Measurements from ENCODE around the gene AHCY.

AHCY gene

GRCh38 chr20:34312544-34313217 is 9.5 kb upstream of the AHCY start:
- Mint-ChIP-seq H3K4me3 (no peak overlapping the region), H3K27me3 (peaks cover 52% of the 10 kb centered on the region), H3K9me3 (no peaks in the 10 kb centered on the region), H3K4me1 (peaks cover 13% of the 10 kb centered on the region), H3K27ac (no peak overlapping the region), H3K36me3 (no peaks in the 10 kb centered on the region)
- CTCF ChIA-PET, result interaction anchor here (0.5 to 5.6 kb wide), 87 partner anchors 10 to 561 kb away, joined by 3 to 142 read pairs (median 4); partner anchors contain the start of genes ASIP, DYNLRB1, ITCH and MAP1LC3A
- DNase-seq, result peak; percentile 92

GRCh38 chr20:34312024-34312460 is 8.9 kb upstream of the AHCY start:
- no peaks in the 10 kb centered on the region for H3K9me3 Mint-ChIP-seq
- no peak overlapping the region for H3K27ac Mint-ChIP-seq
- no peak for DNase-seq
- no peaks in the 10 kb centered on the region for H3K36me3 Mint-ChIP-seq
- CTCF ChIA-PET, result interaction anchor here (0.5 to 5.6 kb wide), 73 partner anchors 11 to 562 kb away, joined by 3 to 142 read pairs (median 4); partner anchors contain the start of genes ASIP, DYNLRB1, ITCH and MAP1LC3A
- peaks cover 54% of the 10 kb centered on the region for H3K27me3 Mint-ChIP-seq
- H3K4me1 Mint-ChIP-seq, result peaks cover 13% of the 10 kb centered on the region
- H3K4me3 Mint-ChIP-seq, result no peak overlapping the region

GRCh38 chr20:34311118-34312023 is 8.2 kb upstream of the AHCY start:
- Mint-ChIP-seq H3K27me3 (peaks cover 56% of the 10 kb centered on the region), H3K4me3 (no peak overlapping the region), H3K9me3 (no peaks in the 10 kb centered on the region), H3K36me3 (no peaks in the 10 kb centered on the region), H3K27ac (no peak overlapping the region), H3K4me1 (peaks cover 13% of the 10 kb centered on the region)
- CTCF ChIA-PET, result interaction anchor here (0.5 to 5.6 kb wide), 30 partner anchors 11 to 460 kb away, joined by 3 to 142 read pairs (median 7); partner anchors contain the start of genes DYNLRB1 and TP53INP2
- no peak for DNase-seq

GRCh38 chr20:34310481-34311117 is 7.4 kb upstream of the AHCY start:
- H3K27ac Mint-ChIP-seq, result no peak overlapping the region
- DNase-seq, result no peak
- no peak overlapping the region for H3K4me3 Mint-ChIP-seq
- CTCF ChIA-PET, result interaction anchor here (0.5 to 5.6 kb wide), 6 partner anchors 127 to 395 kb away, joined by 3 to 142 read pairs (median 16); partner anchors contain the start of genes DYNLRB1 and TP53INP2
- H3K9me3 Mint-ChIP-seq, result no peaks in the 10 kb centered on the region
- H3K36me3 Mint-ChIP-seq, result no peaks in the 10 kb centered on the region
- H3K27me3 Mint-ChIP-seq, result peaks cover 52% of the 10 kb centered on the region
- H3K4me1 Mint-ChIP-seq, result peaks cover 13% of the 10 kb centered on the region

- no peaks in the 10 kb centered on the region for H3K36me3 Mint-ChIP-seq
- CTCF ChIA-PET, result interaction anchor here (1.8 to 3.9 kb wide), 3 partner anchors 118 to 396 kb away, joined by 4 to 53 read pairs (median 4); partner anchors contain the start of gene TP53INP2
Measured at GRCh38 chr20:34309691-34310090, 6.5 kb upstream of the AHCY start.

GRCh38 chr20:34305333-34306230 is 2.4 kb upstream of the AHCY start:
- Mint-ChIP-seq H3K36me3 (no peaks in the 10 kb centered on the region), H3K9me3 (no peaks in the 10 kb centered on the region), H3K27me3 (peaks cover 23% of the 10 kb centered on the region), H3K27ac (no peak overlapping the region), H3K4me1 (peaks cover 25% of the 10 kb centered on the region), H3K4me3 (no peak overlapping the region)
- DNase-seq, result no peak
- CTCF ChIA-PET, result interaction anchor here (0.7 to 1.2 kb wide), 2 partner anchors 9 to 464 kb away, joined by 3 to 4 read pairs; no protein-coding TSS in a partner anchor

More at GRCh38 chr20:34309691-34310090, 6.5 kb upstream of the AHCY start:
- Mint-ChIP-seq H3K27me3 (peaks cover 51% of the 10 kb centered on the region), H3K9me3 (no peaks in the 10 kb centered on the region), H3K4me1 (peaks cover 13% of the 10 kb centered on the region), H3K27ac (no peak overlapping the region), H3K4me3 (no peak overlapping the region)
- no peak for DNase-seq

GRCh38 chr20:34302312-34302722 is 838 bp downstream of the AHCY start:
- H3K9me3 Mint-ChIP-seq, result no peaks in the 10 kb centered on the region
- peaks cover 6% of the 10 kb centered on the region for H3K27me3 Mint-ChIP-seq
- no peaks in the 10 kb centered on the region for H3K36me3 Mint-ChIP-seq
- peaks cover 25% of the 10 kb centered on the region for H3K4me1 Mint-ChIP-seq
- H3K27ac Mint-ChIP-seq, result peak overlapping the region; percentile 87
- CTCF ChIA-PET, result interaction anchor here (0.6 to 3.7 kb wide), 4 partner anchors 10 to 406 kb away, joined by 3 to 23 read pairs (median 8); no protein-coding TSS in a partner anchor
- DNase-seq, result no peak
- peak overlapping the region; percentile 88 for H3K4me3 Mint-ChIP-seq

- Mint-ChIP-seq H3K27ac (peak overlapping the region; percentile 87), H3K27me3 (peaks cover under 1% of the 10 kb centered on the region), H3K4me3 (peak overlapping the region; percentile 88), H3K4me1 (peaks cover 25% of the 10 kb centered on the region), H3K36me3 (no peaks in the 10 kb centered on the region), H3K9me3 (no peaks in the 10 kb centered on the region)
- no peak for DNase-seq
- CTCF ChIA-PET, result interaction anchor here (0.9 to 3.7 kb wide), 4 partner anchors 11 to 468 kb away, joined by 3 to 23 read pairs (median 8); no protein-coding TSS in a partner anchor
Measured at GRCh38 chr20:34301587-34302311, 1.4 kb downstream of the AHCY start.

- H3K4me3 Mint-ChIP-seq, result peak overlapping the region; percentile 88
- peaks cover 25% of the 10 kb centered on the region for H3K4me1 Mint-ChIP-seq
- no peaks in the 10 kb centered on the region for H3K36me3 Mint-ChIP-seq
- CTCF ChIA-PET, result interaction anchor here (2.0 to 3.7 kb wide), 3 partner anchors 12 to 469 kb away, joined by 6 to 23 read pairs (median 11); no protein-coding TSS in a partner anchor
- H3K9me3 Mint-ChIP-seq, result no peaks in the 10 kb centered on the region
- H3K27ac Mint-ChIP-seq, result no peak overlapping the region
- DNase-seq, result no peak
- no peaks in the 10 kb centered on the region for H3K27me3 Mint-ChIP-seq
Measured at GRCh38 chr20:34300809-34301586, 2.2 kb downstream of the AHCY start.

GRCh38 chr20:34300256-34300806 is 2.8 kb downstream of the AHCY start:
- Mint-ChIP-seq H3K27me3 (no peaks in the 10 kb centered on the region), H3K36me3 (no peaks in the 10 kb centered on the region), H3K27ac (no peak overlapping the region), H3K9me3 (no peaks in the 10 kb centered on the region), H3K4me1 (peaks cover 25% of the 10 kb centered on the region), H3K4me3 (no peak overlapping the region)
- DNase-seq, result no peak
- CTCF ChIA-PET, result interaction anchor here (2.0 to 3.7 kb wide), 3 partner anchors 12 to 469 kb away, joined by 6 to 23 read pairs (median 11); no protein-coding TSS in a partner anchor

GRCh38 chr20:34299556-34300255 is 3.4 kb downstream of the AHCY start:
- H3K4me1 Mint-ChIP-seq, result peaks cover 25% of the 10 kb centered on the region
- DNase-seq, result no peak
- H3K4me3 Mint-ChIP-seq, result no peak overlapping the region
- no peaks in the 10 kb centered on the region for H3K27me3 Mint-ChIP-seq
- no peaks in the 10 kb centered on the region for H3K36me3 Mint-ChIP-seq
- CTCF ChIA-PET, result interaction anchor here (3.7 kb wide), 1 partner anchor 13 kb away, joined by 23 read pairs; no protein-coding TSS in a partner anchor
- H3K9me3 Mint-ChIP-seq, result no peaks in the 10 kb centered on the region
- H3K27ac Mint-ChIP-seq, result no peak overlapping the region
